Measurements from ENCODE around the gene CEACAM8. TPM values are rescaled to one million over a fixed set of nuclear protein-coding genes. Genes with fewer than 3 reads are reported as not detected.
"Not testable (repeated sequence)": the region's sequence is repeated elsewhere in the genome, so short reads cannot be mapped to it uniquely, and the experiment has no call there.

CEACAM8 gene
- total RNA-seq, 1 donor from 2014 or later = not detected

- no peak for DNase-seq (ENCODE audit: low read depth in 2 of 2)
These were observed 50.6 kb downstream of the CEACAM8 start for GRCh38 chr19:42544146-42544545.

GRCh38 chr19:42542791-42543190 lies 51.9 kb downstream of the CEACAM8 start:
- DNase-seq (ENCODE audit: low read depth in 2 of 2) = no peak

GRCh38 chr19:42540071-42540553 lies 54.6 kb downstream of the CEACAM8 start:
- no peak for DNase-seq (ENCODE audit: low read depth in 2 of 2)

GRCh38 chr19:42538841-42539709 lies 55.6 kb downstream of the CEACAM8 start:
- DNase-seq (ENCODE audit: low read depth in 2 of 2) = no peak

GRCh38 chr19:42535276-42535675 lies 59.4 kb downstream of the CEACAM8 start:
- DNase-seq (ENCODE audit: low read depth in 2 of 2) = not testable (repeated sequence)

GRCh38 chr19:42534391-42534790 lies 60.3 kb downstream of the CEACAM8 start:
- DNase-seq (ENCODE audit: low read depth in 2 of 2) = no peak

GRCh38 chr19:42532891-42533290 lies 61.8 kb downstream of the CEACAM8 start:
- no peak for DNase-seq (ENCODE audit: low read depth in 2 of 2)

- no peak for DNase-seq (ENCODE audit: low read depth in 2 of 2)
These were observed 63.4 kb downstream of the CEACAM8 start for GRCh38 chr19:42531313-42531712.

Other genes starting within 250 kb of the CEACAM8 start
- 0.13 TPM in 1 of 2 replicates, not detected in the other for gene CNFN, start 204.6 kb downstream of the CEACAM8 start, total RNA-seq
- 5.0 and 6.3 TPM in 2 replicates for gene LIPE, start 167.5 kb downstream of the CEACAM8 start, total RNA-seq
- not detected in 2 replicates for gene CXCL17, start 152.0 kb downstream of the CEACAM8 start, total RNA-seq
- gene CEACAM1, start 66.4 kb downstream of the CEACAM8 start, total RNA-seq = 10.9 and 35.7 TPM in 2 replicates
- under 0.01 and 0.13 TPM in 2 replicates for gene PSG3, start 145.6 kb upstream of the CEACAM8 start, total RNA-seq
- 0.26 and 0.51 TPM in 2 replicates for gene PSG8, start 170.8 kb upstream of the CEACAM8 start, total RNA-seq